GM19240 (cell line): Measurements from ENCODE around the gene THEM4.

ENCODE experiments used
- DNase-seq: peaks from one replicate; pipeline ENCODE4 v3.0.0; 2011; ENCODE audit warnings: low spot score; ENCODE audit not compliant: insufficient read length

Gene THEM4

DNA sequence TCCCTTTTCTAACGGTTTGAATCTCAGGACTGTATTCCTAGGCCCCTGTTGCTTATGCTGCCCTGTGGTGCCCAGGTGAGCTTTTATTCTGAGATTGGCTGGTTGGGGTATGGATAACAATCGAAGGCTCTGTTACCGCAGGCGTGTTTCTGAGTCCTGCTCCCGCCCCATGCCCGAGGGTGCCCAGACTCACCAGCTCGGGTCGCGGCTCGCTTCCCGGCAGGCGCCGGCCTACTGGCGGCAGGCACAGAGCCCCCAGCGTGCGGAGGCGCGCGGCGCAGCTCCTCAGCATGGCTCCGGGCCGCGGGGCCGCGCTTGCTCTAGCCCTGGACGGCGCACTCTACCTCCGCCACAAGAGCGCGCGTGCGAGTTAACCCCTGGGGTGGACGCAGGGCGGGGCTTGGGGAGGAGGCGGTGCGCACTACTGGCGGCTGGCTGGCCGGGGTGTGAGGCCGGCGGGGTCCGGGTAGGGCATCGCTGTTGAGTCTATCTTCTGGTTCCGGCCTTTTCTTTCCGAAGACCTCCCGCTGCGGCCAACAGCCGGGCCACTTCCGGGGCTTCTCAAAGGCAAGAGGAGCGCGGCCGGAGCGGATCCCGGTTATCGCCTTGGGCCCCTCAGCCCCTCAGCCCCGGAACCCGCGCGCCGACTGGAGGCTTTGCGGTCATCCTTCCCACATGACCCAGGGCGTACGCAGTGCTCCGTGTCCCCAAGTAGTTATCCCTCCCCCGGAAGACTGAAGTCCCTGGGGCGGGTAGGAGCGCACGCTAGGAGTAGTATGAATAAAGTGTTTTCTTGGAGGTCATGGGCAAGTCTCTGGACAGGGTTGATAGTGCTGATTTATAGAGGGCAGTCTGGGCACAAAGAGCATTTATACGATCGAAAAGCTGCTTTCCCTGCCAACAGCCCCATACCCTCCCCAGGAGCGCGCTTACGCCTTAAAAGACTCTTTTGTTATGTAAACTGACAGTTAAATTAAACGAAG, at the start of gene THEM4:
Gene THEM4, minus strand, starts transcription at position 345 of the 983 bp plus-strand sequence. Its CDS starts 53 bp downstream, at position 292.
- DNase-seq = peak; percentile 91

DNA sequence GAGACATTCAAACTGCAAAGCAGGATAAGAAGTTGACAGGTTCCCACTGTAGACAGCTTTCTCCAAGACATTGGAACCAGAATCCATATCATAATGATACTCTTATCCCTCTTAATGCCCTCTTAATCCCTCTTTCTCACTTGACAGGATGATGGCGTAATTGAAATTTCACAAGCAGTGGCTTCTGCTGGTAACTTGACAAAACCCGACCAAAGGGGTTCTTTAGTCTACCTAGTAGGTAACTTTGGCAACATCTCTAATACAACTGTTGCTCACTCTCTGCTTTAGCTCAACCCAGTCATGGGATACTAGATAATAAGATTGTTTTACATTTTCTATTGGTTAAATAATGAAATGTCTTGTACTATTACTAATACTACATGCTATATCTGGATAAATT, 49.6 kb upstream of the THEM4 start:
- DNase-seq = no peak

DNA sequence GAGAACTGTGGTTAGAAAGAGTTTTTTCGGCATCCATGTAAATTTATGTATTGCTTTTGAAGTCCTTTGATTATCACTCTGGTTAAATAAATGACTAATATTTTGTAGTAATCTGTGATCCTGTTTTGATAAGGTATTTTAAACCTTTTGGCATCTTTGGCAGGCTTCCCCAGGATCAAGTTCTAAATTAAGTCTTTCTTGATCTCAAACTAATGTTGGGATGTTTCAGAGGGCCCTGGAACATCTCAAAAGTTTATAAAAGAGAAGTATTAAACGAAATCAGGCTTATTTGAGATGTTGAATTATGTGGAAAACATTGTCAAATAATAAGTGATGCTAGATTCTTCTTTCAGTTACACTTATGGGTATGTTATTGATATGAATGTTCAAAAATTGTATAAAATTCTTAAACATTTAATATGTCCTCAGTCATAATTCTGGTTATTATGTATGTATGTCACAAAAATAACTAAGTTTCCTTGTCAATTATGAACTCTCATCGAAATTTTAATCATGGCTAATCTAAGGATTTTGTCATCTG, 47.7 kb upstream of the THEM4 start:
- DNase-seq = no peak

DNA sequence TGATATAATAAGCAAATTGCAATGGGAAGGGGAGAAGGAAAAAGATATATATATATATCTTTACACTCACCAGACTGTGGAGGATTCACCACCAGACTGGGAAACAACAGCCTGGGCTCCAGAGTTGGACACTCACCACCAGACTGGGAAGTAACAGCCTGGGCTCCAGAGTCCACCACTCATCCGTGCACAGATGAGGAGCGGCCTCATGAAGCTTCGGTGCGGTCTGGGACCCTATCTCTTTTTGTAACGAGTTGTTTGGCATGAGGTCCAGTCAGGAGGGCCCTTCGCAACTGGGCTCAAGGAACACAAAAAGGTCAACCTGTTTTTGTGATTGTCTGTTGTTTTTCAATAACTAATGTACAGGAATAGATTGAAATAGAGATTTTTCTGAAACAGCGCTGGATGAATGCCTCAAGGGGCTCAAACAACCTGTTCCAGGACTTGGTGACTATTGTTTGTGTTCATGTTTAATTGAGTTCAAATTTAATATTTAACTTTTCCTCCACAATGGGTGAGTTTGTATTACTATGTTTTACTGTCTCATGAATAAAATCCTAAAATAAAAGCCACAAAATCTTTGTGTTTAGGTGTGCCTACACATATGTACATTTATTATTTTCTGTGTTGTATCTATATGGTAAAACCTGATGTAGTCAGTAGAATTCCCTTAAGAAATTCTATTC, 44.2 kb upstream of the THEM4 start:
- DNase-seq = no peak

DNA sequence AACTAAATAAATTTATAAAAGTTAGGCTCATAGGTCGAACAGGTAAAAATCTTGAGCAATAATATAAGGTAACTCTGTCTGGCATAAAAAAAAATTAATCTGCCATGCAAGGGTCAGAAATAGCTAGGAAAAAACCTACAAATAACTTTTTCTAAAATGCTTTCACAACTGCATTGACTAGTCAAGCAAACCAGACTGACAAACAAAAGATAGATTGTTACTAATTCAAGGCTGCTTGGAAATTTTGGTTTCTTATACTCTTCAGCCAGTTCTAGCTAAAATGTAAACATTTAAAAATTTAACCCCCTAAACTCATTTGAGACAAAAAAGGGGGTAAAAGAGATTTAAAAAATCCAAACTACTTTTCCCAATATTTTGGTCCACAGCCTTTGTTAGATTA, 43.5 kb upstream of the THEM4 start:
- no peak for DNase-seq

DNA sequence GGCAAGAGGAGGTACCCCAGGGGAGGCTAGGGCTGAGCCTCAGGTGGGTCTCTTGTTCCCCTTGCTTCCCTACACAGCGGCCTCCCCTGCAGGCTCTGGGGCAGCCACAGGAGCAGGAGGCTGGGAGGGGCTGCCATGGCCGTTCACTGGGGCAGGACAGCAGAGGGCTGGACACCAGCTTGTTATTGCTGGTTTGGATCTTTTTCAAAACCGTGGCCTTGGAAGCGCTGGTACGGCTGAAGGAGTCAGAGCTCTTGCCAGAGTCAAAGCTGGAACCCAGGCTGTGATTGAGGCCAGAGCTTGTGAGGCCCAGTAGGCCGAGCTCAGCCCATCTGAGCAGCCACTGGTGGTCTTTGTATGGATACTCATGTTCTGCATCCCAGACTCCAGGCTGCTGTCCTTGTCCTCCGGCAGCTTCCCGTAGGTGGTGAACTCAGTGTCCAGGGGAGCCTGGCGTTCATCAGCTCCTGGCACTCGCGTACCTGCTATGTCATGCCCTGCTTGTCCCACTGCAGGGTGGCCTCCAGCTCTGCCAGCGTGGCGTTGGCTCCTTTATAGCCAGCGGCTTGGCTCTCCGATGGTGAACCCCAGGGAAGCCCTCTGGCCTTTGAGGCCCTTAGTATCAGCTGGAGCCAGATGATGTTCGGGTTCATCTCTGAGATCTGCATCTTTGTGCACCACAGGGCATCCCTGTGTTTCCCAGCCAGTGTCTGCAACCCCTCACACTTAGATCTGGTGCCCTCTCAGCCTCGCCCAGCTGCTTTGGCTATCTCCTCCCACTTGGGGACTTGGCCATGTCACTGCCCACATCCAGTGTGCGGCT, 40.3 kb upstream of the THEM4 start:
- DNase-seq = no peak

DNA sequence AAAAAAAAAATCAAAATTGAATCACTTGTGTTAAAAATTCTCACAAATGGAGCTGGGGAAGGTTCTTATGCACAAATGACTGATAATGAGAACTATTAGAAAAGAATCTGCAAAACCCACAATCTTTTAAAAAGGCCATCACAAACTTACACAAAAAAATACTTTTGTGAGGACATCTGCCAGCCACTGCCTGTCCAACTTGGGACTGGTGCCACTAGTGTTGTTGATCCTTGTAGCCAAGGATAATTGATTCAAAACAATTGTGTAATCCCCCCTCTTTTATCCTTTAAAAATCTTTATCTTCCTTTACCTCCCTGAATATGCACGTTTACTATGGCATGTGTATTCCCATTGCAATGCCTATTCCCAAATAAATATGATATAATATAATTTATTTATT, 39.2 kb upstream of the THEM4 start:
- DNase-seq = no peak

DNA sequence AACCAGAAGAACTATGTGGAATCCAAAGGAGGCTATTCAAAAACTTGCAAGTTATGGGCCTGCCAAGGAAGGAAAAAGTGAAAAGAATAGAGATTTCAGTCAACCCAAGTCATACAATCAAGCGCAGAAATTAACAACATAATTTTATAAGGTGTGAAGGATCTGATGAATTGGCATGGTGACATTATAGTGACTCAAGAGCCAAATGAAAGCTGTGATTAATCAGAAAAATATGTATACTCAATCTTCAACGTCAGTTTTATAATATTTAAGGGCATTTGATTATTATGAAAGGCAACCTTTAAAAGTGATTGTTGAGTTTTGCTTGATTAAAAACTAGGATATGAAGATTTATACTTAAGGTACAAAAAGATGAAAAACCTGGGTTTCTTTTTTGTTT, 37.8 kb upstream of the THEM4 start:
- no peak for DNase-seq

DNA sequence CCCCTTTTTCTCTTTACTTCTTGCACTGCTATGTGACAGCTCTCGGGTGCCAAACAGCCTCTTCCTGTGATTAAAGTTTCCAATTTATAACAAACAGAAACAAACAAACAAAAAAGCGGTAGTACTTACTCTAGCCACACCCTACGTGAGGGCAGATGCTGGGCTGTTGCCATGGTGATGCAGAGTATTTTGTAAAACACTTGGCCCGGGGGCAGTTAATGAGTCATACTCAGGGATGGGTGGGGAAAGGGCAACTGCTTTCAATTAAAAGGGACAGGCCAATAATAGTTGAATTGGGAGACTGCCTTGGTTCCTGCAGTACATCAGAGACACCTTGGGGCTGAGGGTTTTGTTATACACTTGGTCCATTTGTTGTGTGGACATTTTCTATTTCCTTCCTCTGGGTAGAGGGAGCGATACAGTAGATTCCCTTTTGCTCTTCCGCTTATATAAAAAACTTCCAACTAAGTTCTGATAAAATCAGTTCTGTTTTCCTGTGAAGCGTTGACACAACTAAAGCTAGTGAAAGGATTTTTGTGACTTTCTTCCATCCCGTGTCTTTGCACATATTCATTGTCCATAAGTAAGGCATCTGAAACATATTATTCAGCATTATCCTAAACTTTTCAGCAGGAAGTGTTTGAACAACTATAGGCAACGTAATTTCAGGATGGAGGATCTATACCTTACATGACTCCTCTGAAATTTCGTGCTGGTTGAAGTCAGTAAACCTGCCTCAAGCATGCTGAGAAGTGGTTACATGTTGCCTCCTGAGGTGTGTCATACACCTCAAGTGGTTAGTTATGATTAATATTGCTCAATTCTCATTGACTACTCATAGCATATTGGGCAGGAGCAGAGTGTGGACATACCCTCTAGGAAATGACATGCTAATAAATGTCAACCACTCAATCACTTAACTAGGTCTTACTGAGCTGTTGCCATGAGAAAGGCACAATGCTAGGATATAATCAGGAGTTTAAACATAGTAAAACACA, 36.7 kb upstream of the THEM4 start:
- DNase-seq = no peak

DNA sequence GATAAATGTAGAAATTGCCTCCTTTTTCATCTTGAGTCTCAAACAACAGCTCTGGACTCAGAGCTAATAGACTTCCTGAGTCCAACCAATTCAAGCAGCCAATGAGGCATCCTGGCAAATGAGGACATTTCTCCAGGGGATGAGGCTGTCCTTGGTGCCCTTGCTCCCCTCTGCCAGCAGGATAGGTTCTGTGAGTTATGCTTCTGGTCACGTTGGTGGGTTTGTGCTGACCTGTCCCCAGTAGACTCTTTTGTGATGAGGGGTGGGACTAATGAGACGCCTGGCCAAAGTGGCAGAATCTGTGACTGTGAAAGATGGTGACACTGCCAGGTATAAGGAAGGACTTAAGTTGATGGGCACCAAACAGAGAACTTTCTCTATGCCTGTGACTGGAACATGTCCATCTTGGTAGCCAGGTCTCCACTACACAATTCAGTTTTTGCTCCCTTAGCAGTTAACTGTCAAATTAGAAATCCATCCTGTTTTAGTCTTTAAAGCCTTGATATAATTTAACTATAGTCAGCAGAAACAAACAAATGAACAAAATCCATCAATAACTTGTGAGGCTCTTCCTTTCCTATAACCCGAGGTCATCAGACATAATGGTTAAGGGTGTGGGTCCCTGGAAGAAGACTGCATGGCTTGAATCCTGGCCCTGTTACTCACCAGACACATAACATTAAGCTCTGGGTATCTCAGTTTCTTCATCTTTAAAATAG, 35.7 kb upstream of the THEM4 start:
- no peak for DNase-seq

DNA sequence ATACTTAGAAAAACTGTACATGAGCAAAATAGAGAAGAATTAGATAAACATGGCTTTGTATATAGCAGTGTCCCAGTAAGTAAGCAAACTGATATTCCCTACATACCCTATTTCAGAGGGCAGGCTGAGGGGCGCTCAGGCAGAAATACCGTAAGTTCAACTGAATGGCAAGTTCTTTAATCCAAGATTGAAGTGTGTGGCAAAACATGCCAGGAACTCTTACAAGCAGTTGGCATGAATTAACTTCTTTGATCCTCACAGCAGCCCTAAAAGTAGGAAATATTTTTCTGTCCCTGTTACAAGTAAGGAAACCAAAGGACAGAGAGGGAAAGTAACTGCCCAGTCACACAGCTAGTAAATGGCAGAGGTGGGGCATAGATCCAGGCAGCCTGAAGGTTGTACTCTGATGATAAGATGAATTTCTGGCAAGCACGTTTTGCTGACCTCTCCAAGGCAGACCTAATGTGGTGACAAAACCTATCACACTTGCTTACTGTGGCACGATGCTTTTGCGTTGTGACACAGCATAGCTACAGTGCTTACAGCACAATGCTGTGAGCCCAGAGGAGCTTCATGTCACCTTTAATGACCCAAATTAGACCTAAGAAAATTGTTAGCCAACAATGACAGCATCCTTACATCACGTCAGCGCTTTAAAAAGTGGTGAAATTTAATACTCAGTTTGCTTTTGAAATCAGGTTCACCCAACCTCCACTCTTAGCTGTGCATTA, 35.0 kb upstream of the THEM4 start:
- no peak for DNase-seq

DNA sequence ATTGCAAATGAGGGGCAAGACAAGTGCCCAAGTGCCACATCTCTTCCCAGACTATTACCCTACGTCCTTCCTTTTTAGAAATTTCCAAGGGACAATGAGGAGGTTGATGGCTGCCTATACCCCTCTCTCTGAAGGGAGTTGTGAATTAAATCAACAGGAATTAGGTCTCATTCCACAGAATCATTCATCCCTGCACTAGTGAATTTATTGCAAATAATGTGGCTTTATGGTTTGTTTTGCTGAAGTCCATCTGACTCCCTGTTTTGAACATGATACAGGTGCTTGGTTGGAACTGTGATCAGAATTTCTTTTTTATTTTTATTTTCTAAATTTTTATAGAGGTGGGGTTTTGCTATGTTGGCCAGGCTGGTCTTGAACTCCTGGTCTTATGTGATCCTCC, 34.3 kb upstream of the THEM4 start:
- DNase-seq = no peak

DNA sequence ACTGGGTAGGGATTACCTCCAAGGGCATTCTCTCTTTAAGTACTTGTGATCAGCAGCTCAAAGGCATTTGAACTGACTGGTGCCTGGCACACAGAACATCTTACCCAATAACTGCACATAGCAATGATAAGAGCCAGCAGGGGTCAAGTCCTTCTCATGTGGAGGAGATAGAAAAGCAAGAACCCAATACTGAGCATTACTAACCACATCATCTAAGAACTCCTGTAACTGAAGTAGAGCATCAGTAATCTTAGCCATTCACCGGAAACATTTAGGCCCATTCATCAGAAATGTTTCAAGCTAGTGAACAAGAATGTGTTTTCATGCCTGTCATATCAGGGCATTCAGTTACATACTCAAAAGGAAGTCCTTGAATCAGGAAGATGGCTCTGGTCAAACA, 33.6 kb upstream of the THEM4 start:
- no peak for DNase-seq

DNA sequence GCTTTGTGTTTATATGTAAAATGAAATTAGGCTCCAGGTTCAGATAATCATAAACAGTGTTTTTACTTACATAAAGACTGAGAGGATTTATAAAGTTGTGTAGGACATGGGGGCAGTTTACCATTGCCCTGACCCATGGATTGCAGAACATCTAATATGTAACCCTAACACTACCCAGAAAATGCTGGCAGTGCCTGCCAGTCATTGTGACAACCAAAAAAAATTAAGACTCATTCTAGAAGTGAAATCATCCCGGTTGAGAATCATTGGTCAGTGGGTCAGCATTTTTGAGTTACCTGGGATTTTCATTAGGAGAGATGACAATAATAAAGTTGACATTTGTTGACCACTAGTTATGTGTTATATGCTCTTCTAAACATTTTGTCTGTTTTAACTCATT, 31.2 kb upstream of the THEM4 start:
- DNase-seq = no peak

DNA sequence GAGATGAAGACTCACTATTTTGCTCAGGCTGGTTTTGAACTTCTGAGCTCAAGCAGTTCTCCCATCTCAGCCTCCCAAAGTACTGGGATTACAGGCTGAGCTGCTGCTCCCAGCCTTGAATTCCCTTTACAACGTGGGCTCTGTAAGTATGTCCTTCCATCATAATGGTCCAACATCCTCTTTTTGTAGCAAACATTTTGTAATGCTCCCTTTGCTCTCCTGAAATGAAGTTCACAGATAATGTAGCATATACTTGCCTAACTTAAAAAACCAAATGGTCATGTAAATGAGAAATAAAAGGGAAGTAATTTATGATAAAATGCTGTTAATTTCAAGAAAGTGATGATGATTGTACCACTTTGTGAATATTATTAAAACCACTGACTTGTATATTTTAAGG, 30.5 kb upstream of the THEM4 start:
- no peak for DNase-seq

DNA sequence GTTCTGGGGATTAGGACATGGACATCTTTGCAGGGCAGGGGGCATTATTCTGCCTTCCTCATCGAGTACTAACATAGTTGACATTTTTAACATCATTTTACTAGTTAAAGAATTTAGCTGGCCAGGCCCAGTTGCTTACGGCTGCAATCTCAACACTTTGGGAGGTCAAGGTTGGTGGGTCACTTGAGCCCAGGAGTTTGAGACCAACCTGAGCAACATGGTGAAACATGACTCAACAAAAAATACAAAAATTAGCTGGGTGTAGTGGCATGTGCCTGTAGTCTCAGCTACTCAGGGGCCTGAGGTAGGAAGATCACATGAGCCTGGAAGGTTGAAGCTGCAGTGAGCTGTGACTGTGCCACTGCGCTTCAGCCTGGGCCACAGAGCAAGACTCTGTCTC, 29.8 kb upstream of the THEM4 start:
- no peak for DNase-seq

DNA sequence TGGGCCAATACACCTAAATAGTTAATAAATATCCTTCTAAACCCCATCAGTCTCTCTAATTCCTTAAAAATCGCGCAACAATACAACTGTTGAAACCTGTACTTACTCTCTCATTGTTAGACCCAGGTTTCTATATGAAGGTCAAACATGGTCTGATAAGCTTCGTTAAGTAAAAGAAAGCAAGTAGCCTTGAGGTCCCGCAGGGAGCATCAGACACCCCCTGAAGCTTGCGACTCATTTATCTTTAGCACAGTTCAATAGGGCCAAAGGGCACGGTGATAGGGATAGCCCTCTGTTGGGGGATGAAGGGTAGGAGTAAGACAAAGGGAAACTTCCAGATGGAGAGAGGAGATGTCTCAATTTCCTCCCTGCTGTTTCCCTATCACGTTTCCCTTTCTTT, 27.3 kb upstream of the THEM4 start:
- DNase-seq = no peak

DNA sequence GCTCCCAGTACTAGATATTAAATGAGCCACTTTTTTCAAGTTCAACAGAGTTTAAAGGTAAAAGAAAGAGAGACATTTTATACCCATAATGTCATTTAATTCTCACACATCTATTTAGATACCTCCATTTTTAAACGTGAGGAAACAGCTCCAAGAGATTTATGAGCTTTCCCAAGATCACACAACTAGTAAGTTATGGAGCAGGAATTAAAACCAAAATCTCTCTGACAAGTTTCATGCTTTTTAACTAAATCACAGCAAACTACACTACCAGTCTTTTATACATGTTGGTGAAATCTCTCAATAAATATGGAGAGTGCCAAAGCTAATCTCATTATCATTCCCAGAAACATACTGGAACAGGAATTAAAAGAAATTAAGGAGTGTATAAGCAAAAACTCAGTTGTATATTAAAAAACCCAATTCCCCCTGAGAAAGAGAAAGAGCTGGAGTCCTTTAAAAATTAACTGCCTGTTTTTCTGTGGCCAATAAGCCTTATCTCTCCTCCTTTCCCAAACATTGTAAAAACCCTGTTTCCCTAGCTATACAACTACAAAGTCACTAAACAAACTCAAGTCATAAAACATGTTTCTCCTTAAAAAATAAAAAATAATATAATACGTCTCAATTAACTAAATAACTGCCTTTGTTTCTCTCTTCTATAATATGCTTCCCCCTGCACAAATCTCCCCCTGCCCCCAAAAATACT, 26.7 kb upstream of the THEM4 start:
- no peak for DNase-seq
